IPS-18c (cell line): ENCODE data around the gene SIRT6.
"Not testable (repeated sequence)": the region's sequence is repeated elsewhere in the genome, so short reads cannot be mapped to it uniquely, and the experiment has no call there.

Experiments used
- H3K4me3 ChIP-seq: 2 replicates; pipeline ENCODE4 v1.7.0; 2013; ENCODE audit warnings: low read depth, mild to moderate bottlenecking, low read length, moderate library complexity; ENCODE audit not compliant: insufficient read depth
- H3K9me3 ChIP-seq: one replicate; pipeline ENCODE4 v1.6.1; 2013; ENCODE audit warnings: mild to moderate bottlenecking, low read length, moderate library complexity; ENCODE audit not compliant: control insufficient read depth, insufficient read depth

The SIRT6 gene

DNA sequence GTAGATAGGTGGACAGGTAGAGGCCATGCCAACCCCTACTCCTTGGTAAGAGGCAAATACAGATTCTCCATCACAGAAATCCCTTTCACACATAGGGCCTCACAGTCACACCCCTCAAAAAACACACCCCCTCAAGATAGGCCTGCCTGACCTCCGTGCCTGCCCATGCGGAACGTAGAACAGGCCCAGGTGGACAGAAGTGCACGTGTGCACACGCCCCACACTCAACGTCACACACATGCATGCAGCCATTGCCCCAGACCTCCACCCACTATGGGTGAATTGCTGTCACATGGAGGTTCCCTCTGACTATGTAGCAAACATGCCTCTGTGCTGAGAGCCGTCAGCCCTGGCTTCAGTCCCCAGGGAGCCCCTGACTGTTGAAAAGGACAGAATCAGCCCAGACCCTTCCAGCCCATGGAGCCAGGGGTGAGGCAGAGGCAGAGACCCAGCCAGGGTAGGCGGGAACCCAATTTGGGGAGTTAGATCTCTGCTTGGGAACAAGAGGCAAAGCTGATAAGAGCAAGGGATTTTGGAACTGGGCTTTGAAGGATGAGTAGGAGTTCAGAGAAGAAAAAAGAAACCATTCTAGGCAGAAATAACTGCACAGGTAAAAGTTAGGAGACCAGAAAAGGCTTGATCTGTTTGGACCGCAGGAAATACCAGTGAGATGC is 3.2 kb upstream of the SIRT6 start:
- Histone ChIP-seq H3K4me3 (no peak overlapping the region), H3K9me3 (no peaks in the 10 kb centered on the region)

DNA sequence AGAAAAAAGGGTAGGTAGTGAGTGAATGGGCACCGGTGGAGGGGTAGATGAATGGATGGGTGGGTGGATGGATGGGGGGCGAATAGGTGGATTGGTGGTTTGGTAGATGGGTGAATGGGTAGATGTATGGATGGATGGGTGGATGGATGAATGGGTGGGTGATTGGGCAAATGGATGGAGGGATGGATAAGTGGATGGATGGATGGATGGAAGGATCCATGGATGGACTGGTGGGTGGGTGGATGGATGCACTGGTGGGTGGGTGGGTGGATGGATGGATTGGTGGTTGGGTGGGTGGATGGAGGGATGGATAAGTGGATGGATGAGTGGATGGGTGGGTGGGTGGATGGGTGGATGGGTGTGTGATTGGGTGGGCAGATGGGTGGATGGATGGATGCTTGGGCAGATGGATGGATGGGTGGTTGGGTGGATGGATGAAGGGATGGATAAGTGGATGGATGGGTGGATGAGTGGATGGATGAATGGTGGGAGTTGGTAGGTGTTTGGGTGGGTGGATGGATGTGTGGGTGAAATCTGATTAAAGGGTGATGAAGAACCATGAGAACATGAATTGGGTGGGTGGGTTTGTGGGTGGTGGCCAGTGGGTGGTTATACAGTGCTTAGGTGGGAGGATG is 2.5 kb upstream of the SIRT6 start:
- Histone ChIP-seq H3K9me3 (no peaks in the 10 kb centered on the region), H3K4me3 (no peak overlapping the region)

DNA sequence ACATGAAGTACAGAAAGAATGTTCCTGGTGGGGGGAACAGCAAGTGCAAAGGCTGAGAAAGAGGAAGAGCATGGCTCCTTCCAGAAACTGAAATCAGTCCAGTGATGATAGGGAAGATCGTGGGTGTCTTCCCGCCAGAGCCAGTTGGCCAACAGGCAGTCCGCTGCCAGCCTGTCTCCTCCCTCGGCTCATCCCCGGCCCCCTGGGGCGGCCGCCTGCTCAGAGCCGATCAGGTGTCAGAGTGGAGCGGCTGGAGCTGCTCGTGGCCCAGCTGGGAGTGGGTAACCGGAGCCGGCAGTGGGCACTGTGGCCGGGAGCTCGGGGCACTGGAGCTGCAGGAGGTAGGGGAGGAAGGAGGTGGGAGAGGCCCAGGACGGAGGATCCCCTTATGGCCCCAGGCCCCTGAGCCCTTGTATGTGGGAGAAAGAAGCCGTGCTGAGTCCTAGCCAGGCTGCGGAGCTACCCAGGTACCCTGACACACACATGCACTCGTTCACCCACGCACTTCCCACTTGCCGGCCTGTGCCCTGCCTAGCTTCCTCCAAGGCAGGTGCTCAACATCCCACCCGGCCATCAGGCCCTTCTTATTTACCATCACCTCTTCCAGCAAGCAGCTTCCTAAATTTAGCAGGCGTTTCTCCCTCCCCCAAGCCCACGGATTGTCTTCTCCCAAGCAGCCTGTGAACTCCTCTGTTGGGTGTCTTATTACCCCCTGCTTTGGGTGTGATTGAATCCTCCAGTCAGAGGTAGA is 1.8 kb upstream of the SIRT6 start:
- no peak overlapping the region; the same call in 1 of the 2 replicates for H3K4me3 ChIP-seq
- H3K9me3 ChIP-seq = no peaks in the 10 kb centered on the region

DNA sequence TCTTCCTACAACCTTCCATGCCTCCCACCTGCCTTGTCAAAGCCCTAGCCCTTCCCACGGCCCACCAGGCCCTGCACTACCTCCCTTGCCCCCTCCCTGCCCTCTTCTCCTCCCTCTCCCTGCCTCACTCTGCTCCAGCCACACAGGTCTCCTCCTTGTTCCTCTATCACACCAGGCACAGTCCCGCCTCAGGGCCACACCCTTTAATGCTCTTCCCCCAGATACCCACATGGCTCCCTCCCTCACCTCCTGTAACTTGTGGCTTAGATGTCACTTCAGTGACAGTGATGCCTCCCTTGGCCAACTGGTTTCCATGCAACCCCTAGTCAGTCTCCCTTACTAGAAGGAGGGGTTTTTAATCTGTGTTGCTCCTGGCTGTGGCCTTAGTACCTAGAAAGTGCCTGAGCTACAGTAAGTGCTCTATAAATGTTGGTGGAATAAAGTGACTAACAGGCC is 1.3 kb downstream of the SIRT6 start:
- no peaks in the 10 kb centered on the region for H3K9me3 ChIP-seq
- no peak overlapping the region for H3K4me3 ChIP-seq

DNA sequence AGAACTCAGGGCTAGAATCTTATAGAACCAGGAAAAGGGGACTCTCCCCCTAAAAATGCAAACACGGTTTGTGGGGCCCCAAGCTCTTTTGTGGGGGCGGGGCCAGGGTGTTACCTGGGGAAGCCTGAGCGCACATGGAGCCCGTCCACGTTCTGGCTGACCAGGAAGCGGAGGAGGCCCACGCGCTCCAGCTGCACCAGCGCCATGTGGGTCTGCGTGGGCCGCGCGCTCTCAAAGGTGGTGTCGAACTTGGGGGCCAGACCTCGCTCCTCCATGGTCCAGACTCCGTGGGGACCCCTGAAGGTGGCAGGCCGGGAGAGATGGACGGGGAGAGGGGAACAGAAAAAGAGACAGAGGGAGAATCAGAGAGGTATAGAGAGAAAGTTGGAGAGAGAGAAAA is 3.4 kb downstream of the SIRT6 start:
- Histone ChIP-seq H3K9me3 (no peaks in the 10 kb centered on the region), H3K4me3 (no peak overlapping the region)

DNA sequence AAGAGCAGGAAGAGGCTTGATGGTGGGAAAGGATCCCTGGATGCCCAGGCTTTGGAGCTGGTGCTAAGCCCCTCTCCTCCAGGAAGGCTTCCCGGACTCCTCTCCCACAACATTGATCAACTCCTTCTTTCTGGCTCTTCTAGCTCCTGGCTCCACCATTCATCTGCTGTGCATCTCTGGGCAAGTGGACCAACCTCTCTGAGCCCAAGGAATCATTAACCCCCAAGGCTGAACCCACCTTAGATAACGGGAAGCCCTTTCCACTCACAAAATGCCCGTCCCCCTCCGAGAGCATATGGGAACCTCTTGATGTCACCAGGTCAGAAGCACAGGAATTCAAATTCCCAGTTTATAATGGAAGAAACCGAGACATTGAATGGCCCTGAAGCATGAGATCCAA is 5.2 kb downstream of the SIRT6 start:
- Histone ChIP-seq H3K9me3 (no peaks in the 10 kb centered on the region), H3K4me3 (no peak overlapping the region)

DNA sequence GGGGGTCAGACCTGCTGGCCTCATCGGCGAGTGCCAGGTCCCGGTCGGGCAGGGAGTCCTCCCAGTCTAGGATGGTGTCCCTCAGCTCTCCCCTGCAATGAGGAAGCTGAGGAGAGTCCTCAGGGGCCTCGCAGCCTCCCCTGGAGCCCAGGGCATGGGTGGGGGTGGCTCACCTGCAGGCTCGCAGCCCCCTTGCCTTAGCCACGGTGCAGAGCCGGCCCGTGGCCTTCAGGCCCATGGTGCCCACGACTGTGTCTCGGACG is 6.8 kb downstream of the SIRT6 start:
- Histone ChIP-seq H3K4me3 (no peak overlapping the region), H3K9me3 (no peaks in the 10 kb centered on the region)

DNA sequence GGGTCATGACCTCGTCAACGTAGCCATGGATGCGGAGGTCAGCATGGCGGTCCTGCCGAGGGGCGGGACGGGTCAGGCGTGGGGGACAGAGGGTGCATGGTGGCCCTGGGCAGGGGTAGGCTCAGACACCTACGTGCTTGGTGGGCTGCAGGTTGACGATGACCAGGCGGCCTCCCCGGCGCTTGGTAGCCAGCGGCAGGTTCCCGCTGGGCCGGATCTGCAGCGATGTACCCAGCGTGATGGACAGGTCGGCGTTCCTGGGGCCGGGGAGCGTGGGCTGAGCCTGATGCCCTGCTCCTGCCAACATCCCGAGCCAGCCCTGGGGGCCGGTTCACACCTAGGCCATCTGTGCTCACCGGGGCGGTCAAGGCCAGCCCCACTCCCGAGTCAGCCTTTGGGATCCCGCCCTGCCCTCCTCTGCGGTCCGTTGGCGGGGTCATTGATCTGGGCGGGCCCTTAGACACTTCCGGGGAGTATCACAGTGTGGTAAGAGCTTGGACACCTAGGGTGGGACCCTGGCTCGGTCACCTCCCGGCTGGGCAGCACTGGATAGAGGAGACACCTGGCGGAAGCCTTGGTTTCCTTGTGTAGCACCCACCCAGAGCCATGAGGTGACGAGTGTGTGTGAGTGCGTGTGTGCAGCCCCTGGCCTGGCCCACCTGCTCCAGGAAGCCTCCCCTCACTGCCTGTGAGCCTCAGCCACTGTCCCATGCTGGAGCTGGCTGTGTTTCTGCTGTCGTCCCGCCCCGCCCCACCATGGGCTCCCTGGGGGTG is 7.3 kb downstream of the SIRT6 start:
- no peaks in the 10 kb centered on the region for H3K9me3 ChIP-seq
- H3K4me3 ChIP-seq = no peak overlapping the region

DNA sequence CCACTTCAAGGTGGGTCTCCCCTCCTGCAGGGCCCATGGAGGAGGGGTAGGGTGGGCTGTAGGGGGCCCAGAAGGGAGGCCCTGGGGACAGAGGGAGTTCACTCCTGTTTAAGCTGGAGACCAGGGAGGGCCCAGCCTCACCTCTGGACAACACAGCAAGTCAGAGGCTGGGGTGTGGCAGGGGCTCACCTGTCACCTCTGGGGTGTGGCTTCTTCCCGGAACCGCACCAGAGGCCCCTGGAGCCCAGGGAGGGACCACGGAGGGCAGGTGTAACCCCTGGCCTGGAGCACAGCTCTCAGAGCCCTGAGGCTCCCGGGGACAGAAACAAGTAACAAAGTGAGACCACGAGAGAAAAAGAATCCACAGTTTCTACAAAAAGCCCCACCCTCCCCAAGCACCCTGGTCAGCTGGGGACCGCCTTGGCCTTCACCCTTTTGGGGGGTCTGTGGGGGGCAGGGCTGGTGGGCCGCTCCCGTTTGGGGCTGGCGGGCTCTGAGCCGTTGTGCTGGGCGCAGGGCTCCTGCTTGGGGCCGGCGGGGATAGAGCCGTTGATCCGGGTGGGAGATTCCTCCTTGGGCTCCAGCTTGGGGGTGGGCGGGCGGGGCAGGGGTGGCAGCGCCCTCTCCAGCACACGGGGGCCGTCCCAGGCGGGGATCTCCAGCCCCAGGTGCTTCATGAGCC is 8.0 kb downstream of the SIRT6 start:
- H3K4me3 ChIP-seq = no peak overlapping the region
- H3K9me3 ChIP-seq = no peaks in the 10 kb centered on the region

DNA sequence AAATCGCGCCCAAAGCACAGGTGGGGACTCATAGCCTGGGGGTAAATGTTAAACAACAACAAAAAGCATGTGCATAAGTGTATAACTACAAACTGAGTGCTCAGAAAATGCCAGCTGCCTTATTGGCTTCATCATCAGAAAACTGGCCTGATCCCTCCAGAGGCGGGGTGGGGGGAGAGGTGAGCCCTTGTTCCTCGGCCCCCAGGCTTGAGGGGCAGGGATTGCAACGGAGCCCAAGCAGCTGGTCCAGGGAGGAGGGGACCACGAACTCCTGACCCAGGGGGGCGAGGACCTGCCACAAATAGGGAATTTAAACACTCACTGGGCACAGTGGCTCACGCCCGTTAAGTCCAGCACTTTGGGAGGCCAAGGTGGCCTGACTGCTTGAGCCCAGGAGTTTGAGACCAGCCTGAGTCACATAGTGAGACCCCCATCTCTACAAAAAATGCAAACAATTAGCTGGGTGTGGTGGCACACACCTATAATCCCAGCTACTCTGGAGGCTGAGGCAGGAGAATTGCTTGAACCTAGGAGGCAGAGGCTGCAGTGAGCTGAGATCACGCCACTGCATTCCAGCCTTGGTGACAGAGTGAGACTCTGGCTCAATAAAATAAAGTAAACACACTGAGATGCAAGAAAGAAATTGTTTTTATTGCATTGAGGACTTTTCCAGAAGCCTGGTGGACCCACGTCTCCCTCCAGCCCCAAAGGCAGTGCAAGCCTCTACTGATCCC is 8.7 kb downstream of the SIRT6 start:
- H3K9me3 ChIP-seq = no peaks in the 10 kb centered on the region
- peak overlapping the region; percentile 25; the same call in 1 of the 2 replicates for H3K4me3 ChIP-seq

DNA sequence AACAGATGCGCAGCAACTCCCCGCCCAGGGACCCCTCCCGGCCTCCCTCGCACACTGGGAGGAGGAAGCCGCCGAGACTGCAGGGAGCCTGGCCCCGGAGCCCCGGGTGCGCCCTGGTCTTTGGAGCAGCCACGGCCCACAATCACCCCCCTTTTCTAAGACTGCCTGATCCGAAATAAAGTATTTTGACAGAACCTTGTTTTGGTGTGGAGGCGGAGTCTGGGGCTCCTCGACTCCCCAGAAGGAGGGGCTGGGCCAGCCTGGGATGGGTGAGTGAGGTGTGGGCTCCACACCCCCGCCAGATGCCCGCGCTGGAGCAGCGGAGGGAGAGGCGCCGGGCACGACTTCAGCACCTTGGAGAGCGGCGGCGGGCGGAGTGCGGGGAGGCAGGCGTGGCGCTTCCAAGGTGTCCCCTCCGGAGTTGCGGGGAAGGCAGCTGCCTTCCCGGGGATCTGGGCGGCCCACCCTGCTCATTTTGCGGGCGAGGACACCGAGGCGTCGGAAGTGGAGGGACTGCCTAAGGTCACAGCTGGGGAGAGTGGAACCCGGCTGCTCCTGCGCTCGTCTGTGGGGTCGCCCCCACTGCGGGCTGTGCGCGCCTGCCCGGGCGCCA is 9.4 kb downstream of the SIRT6 start:
- Histone ChIP-seq H3K4me3 (peak overlapping the region; percentile 25; the same call in 1 of the 2 replicates), H3K9me3 (no peaks in the 10 kb centered on the region)

DNA sequence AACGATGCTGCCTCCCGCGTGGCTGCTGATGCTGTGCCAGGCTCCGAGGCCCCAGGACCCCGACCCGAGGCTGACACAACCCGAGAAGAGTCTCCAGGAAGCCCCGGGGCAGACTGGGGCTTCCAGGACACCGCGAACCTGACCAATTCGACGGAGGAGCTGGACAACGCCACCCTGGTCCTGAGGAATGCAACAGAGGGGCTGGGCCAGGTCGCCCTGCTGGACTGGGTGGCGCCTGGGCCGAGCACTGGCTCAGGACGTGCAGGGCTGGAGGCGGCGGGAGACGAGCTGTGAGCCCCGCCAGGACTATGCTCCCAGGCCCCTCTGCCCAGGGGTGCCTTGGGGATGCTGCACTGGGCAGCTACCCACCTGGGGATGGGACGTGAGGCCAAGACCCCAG is 10.7 kb downstream of the SIRT6 start:
- no peaks in the 10 kb centered on the region for H3K9me3 ChIP-seq
- no peak overlapping the region for H3K4me3 ChIP-seq

DNA sequence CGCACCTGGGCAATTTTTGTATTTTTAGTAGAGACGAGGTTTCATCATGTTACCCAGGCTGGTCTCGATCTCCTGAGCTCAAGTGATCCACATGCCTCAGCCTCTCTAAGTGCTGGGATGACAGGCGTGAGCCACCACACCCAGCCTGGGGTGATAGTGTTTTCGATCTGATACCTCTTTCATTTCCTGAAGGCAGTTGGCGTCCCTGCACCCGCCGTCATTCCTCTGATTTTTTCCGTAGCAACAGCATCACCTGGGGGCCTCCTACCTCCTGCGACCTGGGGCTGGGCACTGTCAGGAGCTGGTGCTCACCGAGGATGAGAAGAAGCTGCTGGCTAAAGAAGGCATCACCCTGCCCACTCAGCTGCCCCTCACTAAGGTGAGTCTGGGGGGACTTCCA is 18.1 kb downstream of the SIRT6 start:
- H3K9me3 ChIP-seq = no peaks in the 10 kb centered on the region
- H3K4me3 ChIP-seq = no peak overlapping the region

DNA sequence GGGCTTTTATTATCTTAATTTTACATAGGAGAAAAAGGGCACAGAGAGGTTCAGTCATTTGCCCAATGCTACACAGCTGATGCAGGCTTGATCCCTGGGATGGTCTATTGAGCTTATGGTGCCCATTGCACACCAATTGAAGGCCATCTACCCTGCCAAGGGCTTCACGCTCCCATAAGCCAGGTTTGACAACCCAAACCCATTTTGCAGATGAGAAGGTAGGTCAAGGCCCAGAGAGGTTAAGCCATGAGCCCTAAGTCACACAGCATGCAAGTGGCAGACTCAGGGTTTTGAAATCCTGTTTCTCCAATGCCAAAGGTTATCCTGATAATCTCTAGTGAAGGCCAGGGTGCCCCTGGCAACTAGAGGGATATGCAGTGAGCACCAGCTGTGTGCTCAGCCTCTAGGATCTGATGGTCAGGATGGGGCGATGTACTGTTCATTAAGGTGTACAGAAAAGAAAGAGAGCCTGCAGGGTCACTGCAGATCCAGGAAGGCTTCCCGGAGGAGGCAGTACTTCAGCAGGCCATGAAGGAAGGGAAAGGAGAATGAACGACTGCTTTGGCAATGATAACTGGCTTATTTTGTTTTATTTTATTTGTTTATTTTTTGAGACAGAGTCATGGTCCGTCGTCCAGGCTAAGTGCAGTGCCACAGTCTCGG is 20.8 kb downstream of the SIRT6 start:
- H3K4me3 ChIP-seq = no peak overlapping the region
- no peaks in the 10 kb centered on the region for H3K9me3 ChIP-seq

DNA sequence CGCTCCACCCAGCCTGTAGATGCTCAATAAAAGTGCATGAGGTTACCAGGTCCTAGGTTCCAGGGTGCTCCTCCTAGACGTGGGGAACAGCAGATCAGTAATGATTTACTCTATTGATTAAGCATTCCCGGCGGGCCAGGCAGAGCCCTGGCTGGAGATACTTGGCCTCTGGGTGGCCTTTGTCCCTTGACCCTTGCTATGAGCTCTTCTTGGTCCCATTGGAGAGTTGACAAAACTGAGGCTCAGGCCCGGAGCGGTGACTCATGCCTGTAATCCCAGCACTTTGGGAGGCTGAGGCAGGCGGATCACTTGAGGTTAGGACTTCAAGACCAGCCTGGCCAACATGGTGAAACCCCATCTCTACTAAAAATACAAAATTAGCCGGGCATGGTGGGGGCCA is 24.4 kb downstream of the SIRT6 start:
- not testable (repeated sequence) for H3K9me3 ChIP-seq, H3K4me3 ChIP-seq

DNA sequence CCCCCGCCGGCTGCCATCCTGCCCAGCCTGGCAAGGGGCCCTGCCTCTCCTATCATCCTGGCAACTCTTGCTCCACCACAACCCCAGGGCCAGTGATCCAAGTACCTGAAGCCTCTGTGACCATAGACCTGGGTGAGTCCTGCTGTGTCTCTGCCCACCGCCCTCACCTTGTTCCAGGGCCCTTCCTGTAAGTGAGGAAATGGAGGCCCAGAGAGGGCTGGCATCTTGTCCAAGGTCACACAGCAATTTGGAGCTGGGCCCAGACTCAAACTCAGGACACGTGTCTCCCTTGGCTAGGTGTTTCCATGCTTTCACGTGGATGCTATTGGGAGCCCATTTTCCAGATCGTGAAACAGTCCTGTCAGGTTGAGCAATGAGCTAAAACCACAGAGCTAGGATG is 25.2 kb downstream of the SIRT6 start:
- Histone ChIP-seq H3K9me3 (no peaks in the 10 kb centered on the region), H3K4me3 (no peak overlapping the region)
